Nephron (organoid): ENCODE data around the gene AURKAIP1.

Experiments used
- H3K27ac Mint-ChIP-seq, 3 experiments: 2 replicates each; pipeline ENCODE4 v1.8.0; 2020; ENCODE audit warnings: mixed read lengths in 3 of 3, mild to moderate bottlenecking in 2 of 3, moderate library complexity in 1 of 3
- H3K27me3 Mint-ChIP-seq: 2 replicates; pipeline ENCODE4 v1.8.0; 2021; ENCODE audit warnings: low read depth, mild to moderate bottlenecking, moderate library complexity, mixed read lengths
- H3K36me3 Mint-ChIP-seq: 2 replicates; pipeline ENCODE4 v1.8.0; 2020; ENCODE audit warnings: low read depth, mixed read lengths
- H3K4me1 Mint-ChIP-seq: 2 replicates; pipeline ENCODE4 v1.8.0; 2020; ENCODE audit warnings: mixed read lengths
- H3K4me3 Mint-ChIP-seq, 3 experiments: 2 replicates each; pipeline ENCODE4 v1.8.0; 2020; ENCODE audit warnings: mild to moderate bottlenecking in 3 of 3, mixed read lengths in 3 of 3, moderate library complexity in 2 of 3
- H3K9me3 Mint-ChIP-seq: 2 replicates; pipeline ENCODE4 v1.8.0; 2020; ENCODE audit warnings: mixed read lengths
- TF ChIP-seq, protein P1 (sequence below), 3 experiments: fragments of 200-600 bp; sonication (generic); IDR thresholded peaks; one replicate each; pipeline ENCODE4 v1.5.0; 2021; ENCODE audit warnings: antibody characterized with exemption in 3 of 3; ENCODE audit not compliant: unreplicated experiment in 3 of 3

AURKAIP1 gene

DNA sequence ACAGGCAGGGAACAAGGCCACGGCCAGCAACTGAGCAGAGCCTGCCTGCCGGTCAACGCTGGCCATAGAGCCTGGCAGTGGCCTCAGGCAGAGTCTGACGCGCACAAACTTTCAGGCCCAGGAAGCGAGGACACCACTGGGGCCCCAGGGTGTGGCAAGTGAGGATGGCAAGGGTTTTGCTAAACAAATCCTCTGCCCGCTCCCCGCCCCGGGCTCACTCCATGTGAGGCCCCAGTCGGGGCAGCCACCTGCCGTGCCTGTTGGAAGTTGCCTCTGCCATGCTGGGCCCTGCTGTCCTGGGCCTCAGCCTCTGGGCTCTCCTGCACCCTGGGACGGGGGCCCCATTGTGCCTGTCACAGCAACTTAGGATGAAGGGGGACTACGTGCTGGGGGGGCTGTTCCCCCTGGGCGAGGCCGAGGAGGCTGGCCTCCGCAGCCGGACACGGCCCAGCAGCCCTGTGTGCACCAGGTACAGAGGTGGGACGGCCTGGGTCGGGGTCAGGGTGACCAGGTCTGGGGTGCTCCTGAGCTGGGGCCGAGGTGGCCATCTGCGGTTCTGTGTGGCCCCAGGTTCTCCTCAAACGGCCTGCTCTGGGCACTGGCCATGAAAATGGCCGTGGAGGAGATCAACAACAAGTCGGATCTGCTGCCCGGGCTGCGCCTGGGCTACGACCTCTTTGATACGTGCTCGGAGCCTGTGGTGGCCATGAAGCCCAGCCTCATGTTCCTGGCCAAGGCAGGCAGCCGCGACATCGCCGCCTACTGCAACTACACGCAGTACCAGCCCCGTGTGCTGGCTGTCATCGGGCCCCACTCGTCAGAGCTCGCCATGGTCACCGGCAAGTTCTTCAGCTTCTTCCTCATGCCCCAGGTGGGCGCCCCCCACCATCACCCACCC is 43.7 kb downstream of the AURKAIP1 start, which contains the start of gene TAS1R3:
TAS1R3 (plus strand) TSS at position 213 of the 898 bp plus-strand sequence; CDS start at position 279, 66 bp downstream.
- Mint-ChIP-seq H3K4me1 (peaks cover 5% of the 10 kb centered on the region), H3K27ac (no peak within 1 kb of the TSS), H3K27me3 (no peaks in the 10 kb centered on the region), H3K9me3 (no peaks in the 10 kb centered on the region), H3K36me3 (peaks cover 4% of the 10 kb centered on the region), H3K4me3 (peak within 1 kb of the TSS in 2 of 3 experiments; percentile 23 to 76)
- TF ChIP-seq, protein P1, sequence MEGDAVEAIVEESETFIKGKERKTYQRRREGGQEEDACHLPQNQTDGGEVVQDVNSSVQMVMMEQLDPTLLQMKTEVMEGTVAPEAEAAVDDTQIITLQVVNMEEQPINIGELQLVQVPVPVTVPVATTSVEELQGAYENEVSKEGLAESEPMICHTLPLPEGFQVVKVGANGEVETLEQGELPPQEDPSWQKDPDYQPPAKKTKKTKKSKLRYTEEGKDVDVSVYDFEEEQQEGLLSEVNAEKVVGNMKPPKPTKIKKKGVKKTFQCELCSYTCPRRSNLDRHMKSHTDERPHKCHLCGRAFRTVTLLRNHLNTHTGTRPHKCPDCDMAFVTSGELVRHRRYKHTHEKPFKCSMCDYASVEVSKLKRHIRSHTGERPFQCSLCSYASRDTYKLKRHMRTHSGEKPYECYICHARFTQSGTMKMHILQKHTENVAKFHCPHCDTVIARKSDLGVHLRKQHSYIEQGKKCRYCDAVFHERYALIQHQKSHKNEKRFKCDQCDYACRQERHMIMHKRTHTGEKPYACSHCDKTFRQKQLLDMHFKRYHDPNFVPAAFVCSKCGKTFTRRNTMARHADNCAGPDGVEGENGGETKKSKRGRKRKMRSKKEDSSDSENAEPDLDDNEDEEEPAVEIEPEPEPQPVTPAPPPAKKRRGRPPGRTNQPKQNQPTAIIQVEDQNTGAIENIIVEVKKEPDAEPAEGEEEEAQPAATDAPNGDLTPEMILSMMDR (IDR thresholded peaks at IDR 0.05; ENCODE audit: unreplicated experiment in 3 of 3): no peak

DNA sequence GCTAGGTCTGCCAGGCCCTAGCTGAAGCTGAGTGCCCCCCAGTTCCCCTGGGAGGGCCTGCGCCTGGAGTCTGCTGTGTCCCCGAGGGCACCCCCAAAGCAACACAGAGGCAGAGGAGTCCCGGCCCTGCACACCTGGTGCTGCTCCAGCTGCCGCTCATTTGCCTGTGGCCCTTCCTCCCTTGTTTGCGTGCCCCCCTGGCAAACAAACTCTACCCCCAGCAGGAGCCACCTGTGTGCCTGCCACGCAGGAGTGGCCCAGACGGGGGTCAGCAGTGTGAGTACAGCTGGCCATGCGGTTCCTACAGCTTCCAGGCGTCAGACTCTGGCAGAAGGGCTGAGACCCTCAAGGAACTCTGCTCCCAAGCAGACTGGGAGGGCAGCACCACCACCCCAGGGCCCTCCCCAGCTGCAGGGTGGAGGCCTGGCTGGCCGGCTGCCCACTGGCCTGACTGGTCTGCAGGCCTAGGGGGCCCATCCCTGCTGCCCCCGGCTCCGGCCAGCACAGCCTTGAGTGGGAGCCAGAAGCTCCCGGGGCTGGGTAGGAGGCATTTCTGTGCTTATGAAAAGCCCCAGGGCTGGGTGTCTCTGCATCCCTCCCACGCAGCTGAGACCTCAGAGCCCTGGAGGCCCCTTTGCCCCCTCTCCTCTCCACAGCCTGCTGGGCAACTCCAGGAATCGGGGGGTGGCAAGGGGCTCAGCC is 44.5 kb downstream of the AURKAIP1 start:
- Mint-ChIP-seq H3K9me3 (no peaks in the 10 kb centered on the region), H3K4me3 (peak overlapping the region in 1 of 3 experiments; percentile 23), H3K36me3 (peaks cover 4% of the 10 kb centered on the region), H3K27ac (no peak overlapping the region), H3K4me1 (peaks cover 5% of the 10 kb centered on the region), H3K27me3 (no peaks in the 10 kb centered on the region)
- TF ChIP-seq, protein P1 (IDR thresholded peaks at IDR 0.05; ENCODE audit: unreplicated experiment in 3 of 3): no peak

DNA sequence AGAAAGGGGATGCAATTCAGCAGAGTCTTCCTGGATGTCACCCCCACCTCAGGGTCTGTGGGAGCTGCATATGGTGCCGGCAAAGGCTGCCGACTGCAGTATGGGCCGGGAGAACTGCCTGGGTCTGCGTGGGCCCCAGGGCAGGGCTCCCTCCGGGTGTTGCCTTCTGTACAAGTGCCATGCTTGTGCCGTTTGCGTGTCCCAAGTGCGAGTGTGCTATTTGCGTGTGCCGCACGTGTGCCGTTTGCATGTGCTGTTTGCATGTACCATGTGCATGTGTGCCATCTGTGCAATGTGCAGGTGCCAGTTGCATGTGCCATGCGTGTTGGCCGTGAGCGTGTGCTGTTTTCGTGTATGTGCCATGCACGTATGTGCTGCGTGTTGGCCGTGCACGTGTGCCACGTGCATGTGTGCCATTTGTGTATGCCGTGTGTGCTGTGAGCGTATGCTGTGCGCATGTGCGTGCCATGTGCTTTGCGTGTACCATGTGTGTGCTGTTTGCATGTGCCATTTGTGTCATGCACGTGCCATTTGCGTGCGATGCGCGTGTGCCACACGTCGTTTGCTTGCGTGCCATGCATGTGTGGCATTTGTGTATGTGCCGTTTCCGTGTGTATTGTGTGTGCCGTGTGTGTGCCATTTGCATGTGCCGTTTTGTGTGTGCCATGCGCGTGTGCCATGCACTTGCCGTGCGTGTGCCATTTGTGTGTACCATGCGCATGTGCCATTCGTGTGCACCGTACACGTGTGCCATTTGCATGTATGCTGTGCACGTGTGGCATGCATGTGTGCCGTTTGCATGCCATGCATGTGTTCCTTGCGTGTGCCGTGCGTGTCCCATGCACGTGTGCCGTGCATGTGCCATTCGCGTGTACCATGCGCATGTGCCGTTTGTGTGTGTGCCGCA is 45.5 kb downstream of the AURKAIP1 start:
- TF ChIP-seq, protein P1 (IDR thresholded peaks at IDR 0.05; ENCODE audit: unreplicated experiment in 3 of 3): no peak
- Mint-ChIP-seq H3K4me3 (peak overlapping the region in 2 of 3 experiments; percentile 46 to 76), H3K27me3 (no peaks in the 10 kb centered on the region), H3K27ac (no peak overlapping the region), H3K4me1 (peaks cover 5% of the 10 kb centered on the region), H3K9me3 (no peaks in the 10 kb centered on the region), H3K36me3 (peaks cover 4% of the 10 kb centered on the region)

DNA sequence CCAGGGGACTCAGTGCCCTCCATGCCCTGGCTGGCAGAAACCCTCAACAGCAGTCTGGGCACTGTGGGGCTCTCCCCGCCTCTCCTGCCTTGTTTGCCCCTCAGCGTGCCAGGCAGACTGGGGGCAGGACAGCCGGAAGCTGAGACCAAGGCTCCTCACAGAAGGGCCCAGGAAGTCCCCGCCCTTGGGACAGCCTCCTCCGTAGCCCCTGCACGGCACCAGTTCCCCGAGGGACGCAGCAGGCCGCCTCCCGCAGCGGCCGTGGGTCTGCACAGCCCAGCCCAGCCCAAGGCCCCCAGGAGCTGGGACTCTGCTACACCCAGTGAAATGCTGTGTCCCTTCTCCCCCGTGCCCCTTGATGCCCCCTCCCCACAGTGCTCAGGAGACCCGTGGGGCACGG is 46.8 kb downstream of the AURKAIP1 start:
- TF ChIP-seq, protein P1 (IDR thresholded peaks at IDR 0.05; ENCODE audit: unreplicated experiment in 3 of 3): no peak
- Mint-ChIP-seq H3K4me3 (no peak overlapping the region), H3K36me3 (peaks cover 4% of the 10 kb centered on the region), H3K27me3 (no peaks in the 10 kb centered on the region), H3K27ac (no peak overlapping the region), H3K9me3 (no peaks in the 10 kb centered on the region), H3K4me1 (peaks cover 11% of the 10 kb centered on the region)

DNA sequence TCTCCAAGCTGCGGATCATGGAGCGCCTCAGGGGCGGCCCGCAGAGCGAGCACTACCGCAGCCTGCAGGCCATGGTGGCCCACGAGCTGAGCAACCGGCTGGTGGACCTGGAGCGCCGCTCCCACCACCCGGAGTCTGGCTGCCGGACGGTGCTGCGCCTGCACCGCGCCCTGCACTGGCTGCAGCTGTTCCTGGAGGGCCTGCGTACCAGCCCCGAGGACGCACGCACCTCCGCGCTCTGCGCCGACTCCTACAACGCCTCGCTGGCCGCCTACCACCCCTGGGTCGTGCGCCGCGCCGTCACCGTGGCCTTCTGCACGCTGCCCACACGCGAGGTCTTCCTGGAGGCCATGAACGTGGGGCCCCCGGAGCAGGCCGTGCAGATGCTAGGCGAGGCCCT is 47.7 kb downstream of the AURKAIP1 start:
- H3K27me3 Mint-ChIP-seq: no peaks in the 10 kb centered on the region
- H3K4me3 Mint-ChIP-seq: peak overlapping the region; percentile 55 to 66 (median 61)
- peaks cover 18% of the 10 kb centered on the region for H3K4me1 Mint-ChIP-seq
- peaks cover 4% of the 10 kb centered on the region for H3K36me3 Mint-ChIP-seq
- no peak overlapping the region for H3K27ac Mint-ChIP-seq
- TF ChIP-seq, protein P1 (IDR thresholded peaks at IDR 0.05; ENCODE audit: unreplicated experiment in 3 of 3): no peak
- H3K9me3 Mint-ChIP-seq: no peaks in the 10 kb centered on the region
